Activated T-cell treated with anti-CD3 and anti-CD28 coated beads, Interleukin-2, amount 50 U/mL, for 48 hours (primary cell): Measurements from ENCODE around the gene ALDH1L1.

Experiments
- DNase-seq, 2 experiments: peaks; one replicate each; pipeline ENCODE4 v3.0.0-alpha.2; 2020

The ALDH1L1 gene

GRCh38 chr3:126117786-126118185, 62.6 kb downstream of the ALDH1L1 start:
- DNase-seq, result peak in 1 of 2 experiments; percentile 3

- DNase-seq, result no peak
Observed at GRCh38 chr3:126117212-126117611, 63.2 kb downstream of the ALDH1L1 start.

GRCh38 chr3:126116526-126116925, 63.9 kb downstream of the ALDH1L1 start:
- peak in 1 of 2 experiments; percentile 13 for DNase-seq

- no peak for DNase-seq
Observed at GRCh38 chr3:126114443-126115386, 65.7 kb downstream of the ALDH1L1 start.

- no peak for DNase-seq
Observed at GRCh38 chr3:126113733-126114442, 66.5 kb downstream of the ALDH1L1 start.

GRCh38 chr3:126113238-126113555, 67.2 kb downstream of the ALDH1L1 start:
- DNase-seq, result no peak

- DNase-seq, result no peak
Observed at GRCh38 chr3:126112531-126113237, 67.7 kb downstream of the ALDH1L1 start.

- no peak for DNase-seq
Observed at GRCh38 chr3:126111566-126112475, 68.6 kb downstream of the ALDH1L1 start.

GRCh38 chr3:126111126-126111551, 69.2 kb downstream of the ALDH1L1 start:
- DNase-seq, result no peak

GRCh38 chr3:126110431-126111125, 69.8 kb downstream of the ALDH1L1 start:
- DNase-seq, result peak in 1 of 2 experiments; percentile 2

- DNase-seq, result no peak
Observed at GRCh38 chr3:126109880-126110235, 70.5 kb downstream of the ALDH1L1 start.

GRCh38 chr3:126109146-126109879, 71.1 kb downstream of the ALDH1L1 start:
- no peak for DNase-seq

GRCh38 chr3:126108676-126109050, 71.7 kb downstream of the ALDH1L1 start:
- peak in 1 of 2 experiments; percentile 1 for DNase-seq

GRCh38 chr3:126107957-126108675, 72.3 kb downstream of the ALDH1L1 start:
- peak in 1 of 2 experiments; percentile 5 for DNase-seq

GRCh38 chr3:126107203-126107939, 73.0 kb downstream of the ALDH1L1 start:
- DNase-seq, result peak in 1 of 2 experiments; percentile 9

- peak in 1 of 2 experiments; percentile 9 for DNase-seq
Observed at GRCh38 chr3:126106336-126107202, 73.8 kb downstream of the ALDH1L1 start.

- peak in 1 of 2 experiments; percentile 6 for DNase-seq
Observed at GRCh38 chr3:126105691-126106187, 74.6 kb downstream of the ALDH1L1 start.
